SK-N-MC (cell line): ENCODE measurements around the gene FEZ2.

Source experiments
- DNase-seq: peaks from one replicate; pipeline ENCODE4 v3.0.0-alpha.2; 2011; ENCODE audit warnings: low read depth, low spot score
- H3K27ac ChIP-seq: fragments of 200-600 bp; sonication (generic); 2 replicates; pipeline ENCODE4 v1.5.1; 2016; ENCODE audit warnings: mixed run types
- H3K36me3 ChIP-seq: fragments of 200-600 bp; sonication (generic); 2 replicates; pipeline ENCODE4 v1.6.1; 2017; ENCODE audit warnings: antibody characterized with exemption, low read length, mixed read lengths; ENCODE audit not compliant: insufficient read depth
- H3K4me3 ChIP-seq: fragments of 200-600 bp; sonication (generic); 2 replicates; pipeline ENCODE4 v1.5.1; 2016
- H3K9ac ChIP-seq: fragments of 200-600 bp; sonication (generic); 2 replicates; pipeline ENCODE4 v1.8.0; 2017; ENCODE audit warnings: mixed run types, mixed read lengths; ENCODE audit not compliant: insufficient read length
- H3K9me3 ChIP-seq: fragments of 200-600 bp; sonication (generic); 2 replicates; pipeline ENCODE4 v1.6.1; 2017; ENCODE audit warnings: low read depth, mild to moderate bottlenecking, antibody characterized with exemption, low read length, moderate library complexity, mixed read lengths
- EZH2 ChIP-seq: fragments of 200-600 bp; sonication (generic); IDR thresholded peaks from one replicate; pipeline ENCODE4 v1.6.1; 2017; ENCODE audit warnings: antibody characterized with exemption
- FOXP2 ChIP-seq: optimal IDR thresholded peaks from 2 replicates; pipeline ENCODE3; 2011; ENCODE audit warnings: mild to moderate bottlenecking, moderate library complexity; ENCODE audit not compliant: insufficient read depth; ENCODE audit errors: extremely low read length, control extremely low read depth
- POLR2AphosphoS5 ChIP-seq: IDR thresholded peaks from 2 replicates; pipeline ENCODE4 v1.6.1; 2012; ENCODE audit warnings: mild to moderate bottlenecking, low read depth, low read length, borderline replicate concordance

Gene FEZ2

GRCh38 chr2:36564377-36564930 is 33.5 kb downstream of the FEZ2 start:
- no peak overlapping the region for H3K9ac ChIP-seq
- TF ChIP-seq FOXP2 (no peak), EZH2 (no peak), POLR2AphosphoS5 (no peak)
- no peaks in the 10 kb centered on the region for H3K9me3 ChIP-seq
- H3K36me3 ChIP-seq: peaks cover 11% of the 10 kb centered on the region
- no peak overlapping the region for H3K4me3 ChIP-seq
- no peak for DNase-seq
- H3K27ac ChIP-seq: no peak overlapping the region

GRCh38 chr2:36562973-36563532 is 34.9 kb downstream of the FEZ2 start:
- Histone ChIP-seq H3K27ac (no peak overlapping the region), H3K9ac (no peak overlapping the region), H3K36me3 (peaks cover 15% of the 10 kb centered on the region), H3K9me3 (no peaks in the 10 kb centered on the region), H3K4me3 (no peak overlapping the region)
- no peak for TF ChIP-seq POLR2AphosphoS5
- no peak for TF ChIP-seq FOXP2
- TF ChIP-seq EZH2: no peak
- DNase-seq: no peak

GRCh38 chr2:36562240-36562639 is 35.7 kb downstream of the FEZ2 start:
- Histone ChIP-seq H3K27ac (no peak overlapping the region), H3K9ac (no peak overlapping the region), H3K36me3 (peaks cover 15% of the 10 kb centered on the region), H3K4me3 (no peak overlapping the region), H3K9me3 (no peaks in the 10 kb centered on the region)
- TF ChIP-seq EZH2 (no peak), POLR2AphosphoS5 (no peak), FOXP2 (no peak)
- DNase-seq: no peak

- H3K9me3 ChIP-seq: no peaks in the 10 kb centered on the region
- H3K4me3 ChIP-seq: peak overlapping the region; percentile 29; the same call in 1 of the 2 replicates
- DNase-seq: peak; percentile 70
- peaks cover 16% of the 10 kb centered on the region for H3K36me3 ChIP-seq
- H3K27ac ChIP-seq: peak overlapping the region; percentile 29; the same call in 1 of the 2 replicates
- no peak overlapping the region for H3K9ac ChIP-seq
- no peak for TF ChIP-seq EZH2
- TF ChIP-seq POLR2AphosphoS5: no peak
Measured at GRCh38 chr2:36561237-36561944, 36.6 kb downstream of the FEZ2 start.

- DNase-seq: no peak
- no peak overlapping the region for H3K4me3 ChIP-seq
- TF ChIP-seq FOXP2: no peak
- TF ChIP-seq EZH2: no peak
- no peak for TF ChIP-seq POLR2AphosphoS5
- peaks cover 20% of the 10 kb centered on the region for H3K36me3 ChIP-seq
- no peak overlapping the region for H3K9ac ChIP-seq
- no peak overlapping the region for H3K27ac ChIP-seq
- no peaks in the 10 kb centered on the region for H3K9me3 ChIP-seq
Measured at GRCh38 chr2:36560726-36561125, 37.2 kb downstream of the FEZ2 start.

- no peak for TF ChIP-seq FOXP2
- TF ChIP-seq EZH2: no peak
- TF ChIP-seq POLR2AphosphoS5: no peak
- Histone ChIP-seq H3K9ac (no peak overlapping the region), H3K4me3 (no peak overlapping the region), H3K9me3 (no peaks in the 10 kb centered on the region), H3K27ac (no peak overlapping the region), H3K36me3 (peaks cover 25% of the 10 kb centered on the region)
- no peak for DNase-seq
Measured at GRCh38 chr2:36559221-36559942, 38.6 kb downstream of the FEZ2 start.

- Histone ChIP-seq H3K36me3 (peaks cover 38% of the 10 kb centered on the region), H3K9me3 (no peaks in the 10 kb centered on the region), H3K4me3 (no peak overlapping the region), H3K27ac (no peak overlapping the region), H3K9ac (no peak overlapping the region)
- TF ChIP-seq FOXP2 (no peak), POLR2AphosphoS5 (no peak), EZH2 (no peak)
- no peak for DNase-seq
Measured at GRCh38 chr2:36556842-36557241, 41.1 kb downstream of the FEZ2 start.

- no peak overlapping the region for H3K27ac ChIP-seq
- H3K36me3 ChIP-seq: peaks cover 46% of the 10 kb centered on the region
- H3K9me3 ChIP-seq: no peaks in the 10 kb centered on the region
- no peak overlapping the region for H3K4me3 ChIP-seq
- H3K9ac ChIP-seq: no peak overlapping the region
- TF ChIP-seq POLR2AphosphoS5: no peak
- TF ChIP-seq FOXP2: no peak
- no peak for TF ChIP-seq EZH2
- no peak for DNase-seq
Measured at GRCh38 chr2:36555789-36556188, 42.2 kb downstream of the FEZ2 start.
